Fibroblast of skin of scalp (primary cell): Measurements from ENCODE around the gene ZNF148.
A peak's percentile ranks its signal among the peaks of the same experiment; 100 is the strongest.

Source experiments
- DNase-seq: peaks from one replicate; pipeline ENCODE4 v3.0.0-alpha.2; 2013

The ZNF148 gene

GRCh38 chr3:125326957-125327356 lies 48.2 kb downstream of the ZNF148 start:
- DNase-seq: no peak

GRCh38 chr3:125325746-125326145 lies 49.4 kb downstream of the ZNF148 start:
- no peak for DNase-seq

- peak; percentile 37 for DNase-seq
These were observed 50.8 kb downstream of the ZNF148 start for GRCh38 chr3:125324341-125324740.

GRCh38 chr3:125322917-125323316 lies 52.2 kb downstream of the ZNF148 start:
- DNase-seq: no peak

- peak; percentile 75 for DNase-seq
These were observed 53.0 kb downstream of the ZNF148 start for GRCh38 chr3:125322166-125322565.

GRCh38 chr3:125319765-125320164 lies 55.4 kb downstream of the ZNF148 start:
- DNase-seq: no peak

GRCh38 chr3:125318871-125319270 lies 56.3 kb downstream of the ZNF148 start:
- DNase-seq: no peak

GRCh38 chr3:125318167-125318865 lies 56.8 kb downstream of the ZNF148 start:
- DNase-seq: no peak

- DNase-seq: no peak
These were observed 57.4 kb downstream of the ZNF148 start for GRCh38 chr3:125317761-125318160.

GRCh38 chr3:125316949-125317348 lies 58.2 kb downstream of the ZNF148 start:
- no peak for DNase-seq

- DNase-seq: no peak
These were observed 58.9 kb downstream of the ZNF148 start for GRCh38 chr3:125316246-125316645.

- DNase-seq: peak; percentile 40
These were observed 62.0 kb downstream of the ZNF148 start for GRCh38 chr3:125313060-125313635.

GRCh38 chr3:125310623-125311081 lies 64.5 kb downstream of the ZNF148 start:
- no peak for DNase-seq

GRCh38 chr3:125309476-125309875 lies 65.6 kb downstream of the ZNF148 start:
- no peak for DNase-seq

GRCh38 chr3:125306620-125307019 lies 68.5 kb downstream of the ZNF148 start:
- no peak for DNase-seq

- DNase-seq: no peak
These were observed 72.2 kb downstream of the ZNF148 start for GRCh38 chr3:125302932-125303331.

GRCh38 chr3:125300416-125300815 lies 74.7 kb downstream of the ZNF148 start:
- peak; percentile 89 for DNase-seq

GRCh38 chr3:125294411-125294810 lies 80.7 kb downstream of the ZNF148 start:
- DNase-seq: no peak

- DNase-seq: no peak
These were observed 83.1 kb downstream of the ZNF148 start for GRCh38 chr3:125292015-125292414.

GRCh38 chr3:125289429-125289981 lies 85.6 kb downstream of the ZNF148 start:
- DNase-seq: no peak

GRCh38 chr3:125287248-125287647 lies 87.9 kb downstream of the ZNF148 start:
- no peak for DNase-seq

- DNase-seq: no peak
These were observed 93.7 kb downstream of the ZNF148 start for GRCh38 chr3:125281381-125281780.

- DNase-seq: peak; percentile 76
These were observed 94.3 kb downstream of the ZNF148 start for GRCh38 chr3:125280668-125281361.
